GM12892 (cell line): ENCODE results near the gene PTGES3.

Experiments
- DNase-seq: peaks from one replicate; pipeline ENCODE4 v3.0.0; 2011; ENCODE audit not compliant: insufficient read length
- FAIRE-seq: peaks from 2 replicates; lab custom pipeline; 2011; peaks lifted over from hg19 to GRCh38; lab: Jason Lieb, UNC
- POLR2A ChIP-seq: IDR thresholded peaks from 2 replicates; pipeline ENCODE4 v1.6.1; 2011; ENCODE audit warnings: low read depth, low read length, control low read depth
- POLR2AphosphoS5 ChIP-seq: IDR thresholded peaks from 2 replicates; pipeline ENCODE4 v1.6.1; 2011; ENCODE audit warnings: low read depth, low read length, control low read depth
- TAF1 ChIP-seq: IDR thresholded peaks from 2 replicates; pipeline ENCODE4 v1.6.1; 2011; ENCODE audit warnings: low read depth, mild to moderate bottlenecking, control low read depth, low read length, borderline replicate concordance

PTGES3 gene

DNA sequence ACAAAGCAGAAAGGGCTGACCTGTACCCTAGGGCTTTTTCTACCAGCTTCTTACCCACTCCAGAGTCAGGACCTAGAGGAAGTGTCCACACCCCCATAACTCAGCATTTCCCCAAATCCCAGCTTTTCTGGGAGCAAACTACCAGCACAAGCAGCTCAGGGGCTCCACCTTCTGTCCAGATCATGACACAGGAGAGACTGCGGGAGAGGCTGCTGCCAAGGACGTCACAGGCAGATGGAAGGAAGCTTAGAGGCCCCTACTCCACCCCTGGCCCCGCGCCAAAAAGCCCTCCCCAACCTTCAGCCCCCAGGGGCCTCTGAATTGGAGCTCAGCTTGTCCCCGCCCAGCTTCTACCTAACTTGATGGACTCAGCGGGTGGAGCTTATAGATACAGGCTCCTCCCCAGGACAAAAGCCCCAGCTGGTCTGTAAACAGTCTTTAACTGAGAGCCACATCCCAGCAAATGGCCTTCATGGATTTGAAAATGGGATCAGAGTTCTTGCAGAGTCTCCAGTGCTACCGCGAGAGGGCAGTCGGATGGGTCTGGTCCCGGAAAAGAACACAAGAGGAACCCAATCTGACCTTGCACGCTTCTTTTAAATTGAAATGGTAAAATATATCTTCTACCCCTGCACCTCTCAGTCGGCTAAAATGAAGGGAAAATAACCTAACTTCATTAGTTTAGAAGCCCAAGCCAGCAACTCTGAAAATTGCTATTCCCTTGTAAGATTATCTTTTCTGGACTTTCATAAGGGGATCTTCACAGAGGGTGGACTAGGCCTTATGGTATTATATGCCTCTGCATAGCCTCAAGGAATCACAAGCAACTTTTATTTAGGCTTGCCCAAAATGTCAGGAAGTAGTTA lies 51.2 kb downstream of the PTGES3 start:
- DNase-seq: peak; percentile 80
- TF ChIP-seq POLR2AphosphoS5 (peak; percentile 86), POLR2A (peak; percentile 56), TAF1 (no peak)
- no peak for FAIRE-seq

DNA sequence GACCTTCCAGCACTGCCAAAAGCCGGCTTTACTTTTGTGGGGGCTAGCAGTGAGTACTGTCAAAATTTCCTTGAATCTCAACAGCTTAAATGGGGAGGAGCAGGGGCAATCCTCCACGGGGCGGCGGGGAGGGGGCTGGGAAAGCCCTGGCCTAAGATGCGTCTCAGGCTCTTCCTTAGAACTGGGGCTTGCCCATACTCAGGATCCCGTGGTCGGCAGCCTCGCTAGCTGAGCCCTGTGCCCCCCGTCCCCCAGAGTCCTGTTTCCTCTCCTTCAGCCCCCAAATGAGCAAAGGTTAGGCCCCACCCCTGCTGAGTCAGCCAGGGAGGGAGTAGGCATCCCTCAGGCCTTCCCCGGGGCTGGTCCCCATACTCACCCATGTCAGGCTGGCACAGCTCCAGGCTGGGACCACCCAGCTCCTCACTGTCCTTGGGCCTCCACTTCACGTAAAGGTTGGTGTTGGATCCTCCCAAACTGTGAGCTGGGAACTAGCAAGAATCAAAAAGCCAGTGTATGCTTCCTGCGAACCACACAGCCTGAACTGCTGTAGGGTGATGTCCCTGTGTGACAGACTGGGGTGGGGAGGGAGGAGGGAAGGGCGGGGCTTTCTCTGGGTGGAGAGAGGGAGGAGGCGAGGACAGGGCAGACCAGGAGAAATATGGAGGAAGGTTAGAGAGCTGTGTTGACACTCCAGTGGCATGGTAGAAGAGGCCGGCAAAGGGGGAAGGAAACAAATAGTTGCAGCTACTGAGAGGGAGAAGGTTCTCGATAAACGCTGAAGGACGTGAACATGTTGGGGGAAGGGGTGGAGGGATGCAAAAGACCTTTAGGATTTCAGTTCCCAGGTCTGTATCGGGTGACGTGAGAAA lies 52.0 kb downstream of the PTGES3 start:
- TF ChIP-seq POLR2AphosphoS5 (no peak), POLR2A (no peak), TAF1 (no peak)
- FAIRE-seq (peak; percentile 93), DNase-seq (peak; percentile 78)

DNA sequence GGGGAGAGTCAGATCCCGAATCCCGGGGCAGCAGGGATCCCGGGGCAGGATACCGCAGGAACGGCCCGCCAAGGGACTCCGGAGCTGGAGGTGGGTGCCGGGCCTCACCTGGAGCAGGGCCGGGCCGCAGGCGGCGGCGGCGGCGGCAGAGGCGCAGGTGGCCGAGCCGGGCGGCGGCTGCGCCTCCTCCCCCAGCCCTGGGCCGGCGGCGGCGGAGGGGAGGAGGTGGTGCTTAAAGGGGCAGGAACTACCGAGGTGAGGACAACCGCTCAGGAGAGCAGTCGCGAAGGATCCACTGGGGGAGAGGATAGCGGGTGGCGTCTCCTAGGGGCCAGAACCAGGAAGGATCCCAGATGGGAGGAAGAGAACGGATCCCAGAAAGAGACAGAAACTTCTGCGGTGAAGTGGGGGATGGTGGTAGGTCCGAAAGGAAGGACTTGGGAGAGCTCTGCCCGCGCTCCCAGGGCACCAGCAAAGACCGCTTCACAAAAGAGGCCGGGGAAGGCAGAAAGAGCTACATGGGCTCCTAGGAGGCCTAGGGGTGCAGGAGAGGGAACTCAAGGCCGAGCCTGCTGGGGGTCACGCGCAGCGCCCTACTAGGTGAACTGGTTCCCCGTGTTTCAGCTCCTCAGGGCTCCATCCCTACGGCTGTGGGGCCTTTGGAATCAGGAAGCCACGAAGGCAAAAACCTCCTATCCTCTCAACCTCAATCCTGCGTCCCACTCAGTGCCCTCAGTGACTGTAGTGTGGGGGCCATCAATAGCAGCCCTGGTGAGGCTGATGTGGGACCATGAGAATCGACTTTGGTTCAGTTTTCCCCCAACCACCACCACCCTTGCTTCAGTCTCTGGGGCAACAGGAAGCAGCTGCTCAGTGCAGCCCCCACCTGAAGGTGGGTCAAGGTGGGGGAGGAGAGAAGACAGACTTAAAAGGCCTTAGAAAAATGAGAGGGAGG lies 53.0 kb downstream of the PTGES3 start:
- TF ChIP-seq POLR2A: peak; percentile 56; the same call in 1 of the 2 replicates
- no peak for TF ChIP-seq POLR2AphosphoS5
- DNase-seq: peak; percentile 71
- FAIRE-seq: peak; percentile 57

- FAIRE-seq (peak; percentile 70), DNase-seq (no peak)
- no peak for TF ChIP-seq POLR2AphosphoS5
- no peak for TF ChIP-seq POLR2A
- TF ChIP-seq TAF1: no peak
Observed at GRCh38 chr12:56634242-56634836, 53.7 kb downstream of the PTGES3 start.

GRCh38 chr12:56633468-56634241 lies 54.4 kb downstream of the PTGES3 start:
- TF ChIP-seq POLR2A (no peak), TAF1 (no peak), POLR2AphosphoS5 (no peak)
- FAIRE-seq: no peak
- DNase-seq: no peak

DNA sequence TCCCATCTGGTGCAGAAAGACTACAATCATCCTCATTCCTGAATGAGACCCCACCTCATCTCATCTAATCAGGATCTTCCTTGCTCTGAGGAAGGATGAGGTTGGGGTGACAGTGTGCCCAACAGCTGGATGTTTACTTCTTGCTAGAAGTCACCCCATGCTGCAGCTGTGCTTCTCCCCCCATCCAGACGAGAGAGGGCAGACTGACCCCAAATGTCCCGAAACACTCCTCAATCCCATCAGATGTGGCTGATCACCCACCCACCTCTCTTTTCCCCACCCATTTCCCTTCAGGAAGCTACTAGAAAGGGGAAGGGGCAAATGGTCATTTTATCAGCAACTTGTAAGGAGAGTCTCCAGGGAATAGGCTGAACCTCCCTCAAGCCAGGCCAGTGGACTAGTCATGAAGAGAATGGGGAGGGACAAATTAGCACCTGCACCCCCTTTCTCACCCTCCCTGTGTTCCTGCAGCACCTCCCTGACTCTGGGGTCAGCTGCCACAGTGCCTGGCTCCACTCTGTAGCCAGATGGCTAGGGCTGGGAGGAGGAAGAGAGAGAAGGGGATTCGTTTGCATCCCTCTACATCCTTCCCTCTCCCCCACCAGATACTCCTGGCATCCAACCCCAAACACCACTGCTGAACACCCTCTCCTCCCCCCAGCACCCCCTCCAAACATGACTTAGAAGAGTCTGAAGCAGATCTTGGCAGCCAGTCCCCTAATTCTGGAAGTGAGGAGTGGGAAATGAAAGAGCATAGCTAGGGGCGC lies 55.2 kb downstream of the PTGES3 start:
- no peak for TF ChIP-seq POLR2A
- DNase-seq (no peak), FAIRE-seq (no peak)

GRCh38 chr12:56631790-56632700 lies 56.0 kb downstream of the PTGES3 start:
- FAIRE-seq (peak; percentile 83), DNase-seq (peak; percentile 53)
- no peak for TF ChIP-seq POLR2A
- no peak for TF ChIP-seq POLR2AphosphoS5
- TF ChIP-seq TAF1: no peak

DNA sequence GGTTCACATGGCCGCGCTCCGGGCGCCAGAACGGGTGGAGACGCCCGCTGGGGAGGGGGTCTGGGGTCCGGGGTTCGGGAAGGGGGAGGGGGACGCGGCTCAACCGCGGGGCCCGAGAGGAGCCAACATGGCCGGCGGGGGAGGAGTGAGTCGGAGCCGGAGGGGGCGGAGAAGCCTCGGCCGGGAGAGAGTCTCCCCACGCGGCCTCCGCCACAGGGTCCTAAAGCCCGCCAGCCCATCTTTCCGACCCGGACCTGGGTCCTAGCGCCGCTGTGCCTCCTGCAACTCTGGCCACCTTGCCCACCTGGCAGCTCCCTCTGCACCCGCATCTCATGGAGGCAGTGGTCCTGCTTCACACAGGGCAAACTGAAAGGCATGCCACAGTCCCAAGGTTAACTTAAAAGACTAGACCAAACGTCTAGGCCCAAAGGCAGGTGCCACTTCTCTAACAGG lies 57.9 kb downstream of the PTGES3 start, which contains the start of gene BAZ2A:
Gene BAZ2A, minus strand, starts transcription at position 147 of the 453 bp plus-strand sequence. CDS start 12,796 bp downstream, outside the sequence.
- peak; percentile 76 for FAIRE-seq
- peak; percentile 91 for DNase-seq
- TF ChIP-seq POLR2AphosphoS5 (no peak), TAF1 (0 out of 2 replicates have a peak, but pooled peaks have one; percentile 35)

GRCh38 chr12:56629459-56630179 lies 58.5 kb downstream of the PTGES3 start:
- DNase-seq (no peak), FAIRE-seq (peak; percentile 9)
- TF ChIP-seq TAF1 (no peak), POLR2A (peak; percentile 53; the same call in 1 of the 2 replicates), POLR2AphosphoS5 (peak; percentile 27; the same call in 1 of the 2 replicates)
